GM13977 (cell line): ENCODE measurements around the gene HOXB4.
A peak's percentile ranks its signal among the peaks of the same experiment; 100 is the strongest.

Source experiments
- DNase-seq: peaks from one replicate; pipeline ENCODE4 v3.0.0; 2012; ENCODE audit warnings: low spot score
- CTCF ChIP-seq: IDR thresholded peaks from 2 replicates; pipeline ENCODE4 v1.5.1; 2012; ENCODE audit warnings: mild to moderate bottlenecking, control low read depth; ENCODE audit not compliant: insufficient read depth; ENCODE audit errors: extremely low read depth, missing control alignments
- in situ Hi-C: fragments of 300-500 bp; cut with MboI; formaldehyde crosslinking; loops from one replicate; pipeline ENCODE4 v1.12.0; 2022; ENCODE audit warnings: low sequenced_read_pairs, low pct_unique_long_range_greater_than_20kb, mixed read lengths, inconsistent platforms; ENCODE audit not compliant: unreplicated experiment

HOXB4 gene

DNA sequence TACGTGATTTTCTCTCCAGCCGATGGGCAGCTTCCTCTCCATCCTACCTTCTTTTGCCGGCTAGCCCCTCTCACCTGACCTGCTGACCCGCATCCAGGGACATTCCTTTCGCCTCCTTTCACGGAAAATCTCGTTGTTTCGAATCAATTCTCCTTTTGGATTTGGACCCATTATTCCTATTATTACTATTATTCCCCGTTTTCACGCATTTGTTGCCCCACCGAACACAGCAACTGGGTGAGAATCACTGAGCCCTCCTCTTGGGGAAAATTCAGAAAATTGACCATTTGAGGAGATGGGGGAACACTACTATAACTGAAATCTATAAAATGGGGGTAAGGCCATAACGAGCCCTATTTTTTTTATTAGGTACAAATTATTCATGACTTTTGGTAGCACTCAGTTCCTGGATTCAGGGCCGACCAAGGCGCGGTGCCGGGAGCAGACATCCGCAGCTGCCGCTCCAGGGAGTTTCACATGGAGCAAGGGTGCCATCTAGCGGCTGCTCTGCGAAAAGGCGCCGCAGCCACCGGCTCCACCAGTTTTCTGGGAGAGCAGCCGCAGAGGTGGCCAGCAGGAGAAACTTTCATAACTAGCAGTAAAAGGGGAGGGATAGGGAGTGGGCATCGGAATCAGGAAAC is 40.2 kb upstream of the HOXB4 start:
- in situ Hi-C loops = loop anchor here (10.0 kb wide), 1 partner anchor 106 kb away; the partner anchor contains the start of genes HOXB13, PRAC1 and PRAC2

DNA sequence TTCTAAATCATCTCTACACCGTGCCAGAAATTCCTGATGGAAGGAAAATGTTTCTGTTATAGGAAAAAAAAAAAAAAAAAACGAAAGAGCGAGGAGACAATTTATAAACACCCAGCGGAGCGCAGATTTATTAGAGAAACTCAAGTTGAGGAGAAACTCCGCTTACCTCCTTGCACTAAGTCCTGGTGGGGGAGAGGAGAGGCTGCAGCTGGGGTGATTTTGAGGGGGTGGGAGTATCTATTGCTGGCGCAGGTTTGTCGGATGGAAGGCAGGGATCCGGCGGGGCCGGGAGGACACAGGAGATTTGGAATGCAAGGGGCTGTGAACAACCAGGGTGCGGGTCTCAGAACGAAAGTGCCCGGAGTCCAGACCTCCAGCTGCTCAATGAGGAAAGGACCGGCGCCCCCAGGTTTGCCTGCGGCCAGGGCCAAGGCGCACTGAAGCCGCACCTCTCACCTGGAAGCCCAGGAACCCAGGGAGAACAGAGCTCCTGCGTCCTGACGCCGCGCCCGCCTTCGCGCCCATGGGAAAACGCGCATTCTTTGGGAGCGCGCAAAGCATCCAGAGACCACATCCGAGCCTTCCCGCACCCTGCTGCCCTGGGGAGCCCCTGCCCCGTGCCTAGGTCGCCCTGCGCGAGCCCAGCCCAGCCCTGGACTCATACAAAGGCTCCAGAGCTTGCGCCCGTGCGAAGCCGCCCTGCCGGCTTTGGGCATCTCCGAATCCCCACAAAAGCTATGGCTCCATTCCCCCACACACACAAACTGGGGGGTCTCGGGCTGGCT is 39.5 kb upstream of the HOXB4 start:
- no peak for TF ChIP-seq CTCF
- DNase-seq = no peak
- in situ Hi-C loops = loop anchor here (10.0 kb wide), 1 partner anchor 107 kb away; the partner anchor contains the start of genes HOXB13, PRAC1 and PRAC2

More for the DNA sequence above, 40.2 kb upstream of the HOXB4 start:
- peak; percentile 95 for DNase-seq
- TF ChIP-seq CTCF = peak; percentile 92

GRCh38 chr17:48616717-48617470 is 38.7 kb upstream of the HOXB4 start:
- TF ChIP-seq CTCF = no peak
- no peak for DNase-seq
- in situ Hi-C loops = loop anchor here (10.0 kb wide), 1 partner anchor 108 kb away; the partner anchor contains the start of genes HOXB13, PRAC1 and PRAC2

DNA sequence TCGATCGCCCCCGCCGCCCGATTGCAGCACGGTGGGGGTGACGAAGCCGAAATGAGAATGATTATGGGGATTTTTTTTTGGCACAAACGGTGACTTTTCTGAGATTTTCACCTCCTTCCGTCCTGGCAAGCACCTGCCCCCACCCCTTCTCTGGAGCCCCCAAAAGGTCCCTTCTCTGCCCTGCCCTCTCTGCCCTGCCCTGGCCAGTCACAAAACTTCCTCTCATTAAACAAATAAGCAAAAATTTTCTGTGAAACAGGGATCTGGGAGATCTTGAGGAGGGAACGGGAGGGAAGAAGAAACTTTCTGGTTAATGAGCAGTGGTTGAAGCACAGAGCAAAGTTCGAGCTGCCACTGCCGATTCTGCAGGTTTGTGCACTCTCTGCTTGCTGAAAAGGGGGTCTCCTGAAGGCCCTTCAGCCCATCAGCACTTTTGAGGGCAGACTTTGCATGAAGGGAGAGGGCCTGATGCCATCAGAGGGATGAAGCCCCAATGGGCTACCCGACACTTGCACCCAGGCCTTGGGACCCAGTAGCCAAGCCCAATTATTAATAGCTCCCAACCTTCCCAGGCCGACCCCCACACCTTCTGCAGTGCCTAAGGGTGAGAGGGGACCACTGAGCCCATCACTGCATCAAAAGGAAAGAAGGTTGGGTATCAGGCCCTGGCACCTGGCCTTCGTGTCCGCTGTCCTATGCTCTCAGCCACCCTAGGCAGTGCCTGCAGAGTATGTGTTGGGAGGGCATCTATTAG is 38.0 kb upstream of the HOXB4 start:
- no peak for TF ChIP-seq CTCF
- in situ Hi-C loops = loop anchor here (10.0 kb wide), 1 partner anchor 109 kb away; the partner anchor contains the start of genes HOXB13, PRAC1 and PRAC2
- DNase-seq = no peak

GRCh38 chr17:48615047-48615962 is 37.2 kb upstream of the HOXB4 start, which contains the start of gene HOXB8:
Gene HOXB8, minus strand, starts transcription at chr17:48615292. Its CDS starts 588 bp downstream, at chr17:48614704.
- DNase-seq = no peak
- no peak for TF ChIP-seq CTCF
- in situ Hi-C loops = loop anchor here (10.0 kb wide), 1 partner anchor 109 kb away; the partner anchor contains the start of genes HOXB13, PRAC1 and PRAC2
